Ovary (tissue), 3 donors: ENCODE results near the gene BAX.

Experiments
- EP300 ChIP-seq: sonication (generic); formaldehyde crosslinking; IDR thresholded peaks from one replicate; pipeline ENCODE4 v1.6.1; 2017; ENCODE audit warnings: antibody characterized with exemption
- TF ChIP-seq, protein P1 (sequence below), 3 donors: fragments of 450-650 bp in 2 of 3; fragments of 200-600 bp in 1 of 3; IDR thresholded peaks; one replicate each; pipeline versions ENCODE4 v1.5.1 to v1.8.0; 2016 to 2022; ENCODE audit warnings: antibody characterized with exemption in 3 of 3, mild to moderate bottlenecking in 1 of 3
- donor health status: DM: no; HTN: no; CAD: no.

DNA sequence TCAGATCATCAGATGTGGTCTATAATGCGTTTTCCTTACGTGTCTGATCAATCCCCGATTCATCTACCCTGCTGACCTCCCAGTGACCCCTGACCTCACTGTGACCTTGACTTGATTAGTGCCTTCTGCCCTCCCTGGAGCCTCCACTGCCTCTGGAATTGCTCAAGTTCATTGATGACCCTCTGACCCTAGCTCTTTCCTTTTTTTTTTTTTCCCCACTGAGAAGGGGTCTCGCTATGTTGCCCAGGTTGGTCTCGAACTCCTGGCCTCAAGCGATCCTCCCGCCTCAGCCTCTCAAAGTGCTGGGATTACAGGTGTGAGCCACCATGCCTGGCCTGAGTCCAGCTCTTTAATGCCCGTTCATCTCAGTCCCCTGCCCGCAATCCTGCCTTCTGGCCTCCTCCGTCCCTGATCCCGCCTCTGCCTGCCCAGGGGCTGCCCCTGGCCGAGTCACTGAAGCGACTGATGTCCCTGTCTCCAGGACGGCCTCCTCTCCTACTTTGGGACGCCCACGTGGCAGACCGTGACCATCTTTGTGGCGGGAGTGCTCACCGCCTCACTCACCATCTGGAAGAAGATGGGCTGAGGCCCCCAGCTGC, 6.5 kb downstream of the BAX start:
- no peak for TF ChIP-seq EP300
- TF ChIP-seq, protein P1, sequence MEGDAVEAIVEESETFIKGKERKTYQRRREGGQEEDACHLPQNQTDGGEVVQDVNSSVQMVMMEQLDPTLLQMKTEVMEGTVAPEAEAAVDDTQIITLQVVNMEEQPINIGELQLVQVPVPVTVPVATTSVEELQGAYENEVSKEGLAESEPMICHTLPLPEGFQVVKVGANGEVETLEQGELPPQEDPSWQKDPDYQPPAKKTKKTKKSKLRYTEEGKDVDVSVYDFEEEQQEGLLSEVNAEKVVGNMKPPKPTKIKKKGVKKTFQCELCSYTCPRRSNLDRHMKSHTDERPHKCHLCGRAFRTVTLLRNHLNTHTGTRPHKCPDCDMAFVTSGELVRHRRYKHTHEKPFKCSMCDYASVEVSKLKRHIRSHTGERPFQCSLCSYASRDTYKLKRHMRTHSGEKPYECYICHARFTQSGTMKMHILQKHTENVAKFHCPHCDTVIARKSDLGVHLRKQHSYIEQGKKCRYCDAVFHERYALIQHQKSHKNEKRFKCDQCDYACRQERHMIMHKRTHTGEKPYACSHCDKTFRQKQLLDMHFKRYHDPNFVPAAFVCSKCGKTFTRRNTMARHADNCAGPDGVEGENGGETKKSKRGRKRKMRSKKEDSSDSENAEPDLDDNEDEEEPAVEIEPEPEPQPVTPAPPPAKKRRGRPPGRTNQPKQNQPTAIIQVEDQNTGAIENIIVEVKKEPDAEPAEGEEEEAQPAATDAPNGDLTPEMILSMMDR (IDR thresholded peaks at IDR 0.05) = no peak
